ENCODE measurements around the gene OIT3. TPM values are rescaled to one million over a fixed set of nuclear protein-coding genes. Genes with fewer than 3 reads are reported as not detected.

Gene OIT3
- total RNA-seq, 1 experiment from 2014 or later, result not detected

DNA sequence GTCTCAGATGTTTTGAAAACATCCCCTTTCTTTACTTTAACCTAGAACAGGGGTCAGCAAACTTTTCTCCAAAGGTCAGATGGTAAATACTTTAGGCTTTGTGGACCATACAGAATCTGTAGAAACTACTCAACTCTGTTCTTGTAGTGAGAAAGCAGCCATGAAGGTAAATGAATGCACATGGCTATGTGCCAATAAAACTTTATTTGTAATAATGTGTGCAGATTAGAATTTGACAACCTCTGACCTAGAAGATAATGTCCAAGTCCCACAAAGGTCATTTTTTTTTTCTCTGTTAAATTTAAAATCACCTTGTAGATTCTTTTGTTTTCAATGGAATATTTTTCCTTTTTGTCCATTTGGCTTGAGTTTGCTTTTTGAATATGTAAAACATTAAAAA, 17.2 kb downstream of the OIT3 start:
- BruUV-seq (replicated peaks), result no TSS peak
- ChIA-PET CTCF (no interaction called here), POLR2A (interaction anchor here (0.5 kb wide), 1 partner anchor 137 kb away, joined by 10 read pairs; no protein-coding TSS in a partner anchor)
- ATAC-seq (no peak), DNase-seq (ENCODE audit: low read depth, low spot score) (no peak)
- no peaks in the 10 kb centered on the region for H3K36me3 ChIP-seq (ENCODE audit: control insufficient read depth, insufficient read depth, low read length)
- H3K4me3 ChIP-seq (ENCODE audit: low read depth in 2 of 2, low read length in 2 of 2), result no peak overlapping the region
- intact Hi-C loops (cut with micrococcal nuclease; ENCODE audit: unreplicated experiment), result no loop called here
- no peaks in the 10 kb centered on the region for H3K9me3 ChIP-seq (ENCODE audit: control insufficient read depth, insufficient read depth, low read depth, low read length)
- no peak overlapping the region for H3K27ac ChIP-seq (ENCODE audit: low read length)
- no peaks in the 10 kb centered on the region for H3K4me1 ChIP-seq (ENCODE audit: control insufficient read depth, insufficient read depth, low read length)
- in situ Hi-C loops (cut with HindIII; ENCODE audit: low pct_unique_long_range_greater_than_20kb, low sequenced_read_pairs), result no loop called here
- TF ChIP-seq POLR2AphosphoS5 (IDR thresholded peaks at IDR 0.05; ENCODE audit: low read depth, low read length) (no peak), TCF7L2 (IDR thresholded peaks at IDR 0.05; ENCODE audit: low read depth, low read length) (no peak), SIN3A (IDR thresholded peaks at IDR 0.05; ENCODE audit: borderline replicate concordance, insufficient read depth, low read depth, low read length) (no peak)
- TF ChIP-seq, protein P1, sequence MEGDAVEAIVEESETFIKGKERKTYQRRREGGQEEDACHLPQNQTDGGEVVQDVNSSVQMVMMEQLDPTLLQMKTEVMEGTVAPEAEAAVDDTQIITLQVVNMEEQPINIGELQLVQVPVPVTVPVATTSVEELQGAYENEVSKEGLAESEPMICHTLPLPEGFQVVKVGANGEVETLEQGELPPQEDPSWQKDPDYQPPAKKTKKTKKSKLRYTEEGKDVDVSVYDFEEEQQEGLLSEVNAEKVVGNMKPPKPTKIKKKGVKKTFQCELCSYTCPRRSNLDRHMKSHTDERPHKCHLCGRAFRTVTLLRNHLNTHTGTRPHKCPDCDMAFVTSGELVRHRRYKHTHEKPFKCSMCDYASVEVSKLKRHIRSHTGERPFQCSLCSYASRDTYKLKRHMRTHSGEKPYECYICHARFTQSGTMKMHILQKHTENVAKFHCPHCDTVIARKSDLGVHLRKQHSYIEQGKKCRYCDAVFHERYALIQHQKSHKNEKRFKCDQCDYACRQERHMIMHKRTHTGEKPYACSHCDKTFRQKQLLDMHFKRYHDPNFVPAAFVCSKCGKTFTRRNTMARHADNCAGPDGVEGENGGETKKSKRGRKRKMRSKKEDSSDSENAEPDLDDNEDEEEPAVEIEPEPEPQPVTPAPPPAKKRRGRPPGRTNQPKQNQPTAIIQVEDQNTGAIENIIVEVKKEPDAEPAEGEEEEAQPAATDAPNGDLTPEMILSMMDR (IDR thresholded peaks at IDR 0.05), result no peak
- TF ChIP-seq, protein P2, sequence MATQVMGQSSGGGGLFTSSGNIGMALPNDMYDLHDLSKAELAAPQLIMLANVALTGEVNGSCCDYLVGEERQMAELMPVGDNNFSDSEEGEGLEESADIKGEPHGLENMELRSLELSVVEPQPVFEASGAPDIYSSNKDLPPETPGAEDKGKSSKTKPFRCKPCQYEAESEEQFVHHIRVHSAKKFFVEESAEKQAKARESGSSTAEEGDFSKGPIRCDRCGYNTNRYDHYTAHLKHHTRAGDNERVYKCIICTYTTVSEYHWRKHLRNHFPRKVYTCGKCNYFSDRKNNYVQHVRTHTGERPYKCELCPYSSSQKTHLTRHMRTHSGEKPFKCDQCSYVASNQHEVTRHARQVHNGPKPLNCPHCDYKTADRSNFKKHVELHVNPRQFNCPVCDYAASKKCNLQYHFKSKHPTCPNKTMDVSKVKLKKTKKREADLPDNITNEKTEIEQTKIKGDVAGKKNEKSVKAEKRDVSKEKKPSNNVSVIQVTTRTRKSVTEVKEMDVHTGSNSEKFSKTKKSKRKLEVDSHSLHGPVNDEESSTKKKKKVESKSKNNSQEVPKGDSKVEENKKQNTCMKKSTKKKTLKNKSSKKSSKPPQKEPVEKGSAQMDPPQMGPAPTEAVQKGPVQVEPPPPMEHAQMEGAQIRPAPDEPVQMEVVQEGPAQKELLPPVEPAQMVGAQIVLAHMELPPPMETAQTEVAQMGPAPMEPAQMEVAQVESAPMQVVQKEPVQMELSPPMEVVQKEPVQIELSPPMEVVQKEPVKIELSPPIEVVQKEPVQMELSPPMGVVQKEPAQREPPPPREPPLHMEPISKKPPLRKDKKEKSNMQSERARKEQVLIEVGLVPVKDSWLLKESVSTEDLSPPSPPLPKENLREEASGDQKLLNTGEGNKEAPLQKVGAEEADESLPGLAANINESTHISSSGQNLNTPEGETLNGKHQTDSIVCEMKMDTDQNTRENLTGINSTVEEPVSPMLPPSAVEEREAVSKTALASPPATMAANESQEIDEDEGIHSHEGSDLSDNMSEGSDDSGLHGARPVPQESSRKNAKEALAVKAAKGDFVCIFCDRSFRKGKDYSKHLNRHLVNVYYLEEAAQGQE (IDR thresholded peaks at IDR 0.05; ENCODE audit: insufficient read depth in 1 of 2, low read depth in 2 of 2, low read length in 1 of 2), result no peak
- no peaks in the 10 kb centered on the region for H3K27me3 ChIP-seq (ENCODE audit: control insufficient read depth, insufficient read depth, low read length)

DNA sequence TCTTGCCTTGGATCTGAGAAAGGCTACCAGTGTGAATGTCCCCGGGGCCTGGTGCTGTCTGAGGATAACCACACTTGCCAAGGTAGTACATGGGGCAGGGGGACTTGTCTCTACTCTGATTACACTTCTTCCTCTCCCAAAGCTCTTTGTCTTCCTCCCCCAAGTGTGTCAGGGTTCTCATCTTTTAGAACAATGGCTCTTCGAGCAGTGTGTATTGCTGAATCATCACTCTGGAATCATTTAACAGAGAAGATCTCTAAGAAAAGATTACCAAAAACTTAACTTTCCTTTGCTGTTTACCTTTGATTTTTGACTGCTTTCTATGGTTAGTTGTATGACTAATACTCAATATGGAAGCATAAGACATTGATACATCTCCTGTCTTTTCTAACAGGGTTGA, 18.2 kb downstream of the OIT3 start:
- CTCF ChIA-PET, result no interaction called here
- BruUV-seq (replicated peaks), result no TSS peak
- Histone ChIP-seq H3K36me3 (ENCODE audit: control insufficient read depth, insufficient read depth, low read length) (no peaks in the 10 kb centered on the region), H3K4me3 (ENCODE audit: low read depth in 2 of 2, low read length in 2 of 2) (no peak overlapping the region), H3K9me3 (ENCODE audit: control insufficient read depth, insufficient read depth, low read depth, low read length) (no peaks in the 10 kb centered on the region), H3K4me1 (ENCODE audit: control insufficient read depth, insufficient read depth, low read length) (no peaks in the 10 kb centered on the region), H3K27ac (ENCODE audit: low read length) (no peak overlapping the region), H3K27me3 (ENCODE audit: control insufficient read depth, insufficient read depth, low read length) (no peaks in the 10 kb centered on the region)
- ATAC-seq, result no peak
- in situ Hi-C loops (cut with HindIII; ENCODE audit: low pct_unique_long_range_greater_than_20kb, low sequenced_read_pairs) (no loop called here), intact Hi-C loops (cut with micrococcal nuclease; ENCODE audit: unreplicated experiment) (no loop called here)
- POLR2A ChIA-PET, result no interaction called here
- TF ChIP-seq POLR2AphosphoS5 (IDR thresholded peaks at IDR 0.05; ENCODE audit: low read depth, low read length), result no peak
- TF ChIP-seq, protein P1 (IDR thresholded peaks at IDR 0.05), result no peak
- TF ChIP-seq, protein P2 (IDR thresholded peaks at IDR 0.05; ENCODE audit: insufficient read depth in 1 of 2, low read depth in 2 of 2, low read length in 1 of 2), result no peak
- TF ChIP-seq SIN3A (IDR thresholded peaks at IDR 0.05; ENCODE audit: borderline replicate concordance, insufficient read depth, low read depth, low read length), result no peak
- TF ChIP-seq TCF7L2 (IDR thresholded peaks at IDR 0.05; ENCODE audit: low read depth, low read length), result no peak
- DNase-seq (ENCODE audit: low read depth, low spot score), result no peak
